ENCODE results near the gene STAB2.

STAB2 gene

DNA sequence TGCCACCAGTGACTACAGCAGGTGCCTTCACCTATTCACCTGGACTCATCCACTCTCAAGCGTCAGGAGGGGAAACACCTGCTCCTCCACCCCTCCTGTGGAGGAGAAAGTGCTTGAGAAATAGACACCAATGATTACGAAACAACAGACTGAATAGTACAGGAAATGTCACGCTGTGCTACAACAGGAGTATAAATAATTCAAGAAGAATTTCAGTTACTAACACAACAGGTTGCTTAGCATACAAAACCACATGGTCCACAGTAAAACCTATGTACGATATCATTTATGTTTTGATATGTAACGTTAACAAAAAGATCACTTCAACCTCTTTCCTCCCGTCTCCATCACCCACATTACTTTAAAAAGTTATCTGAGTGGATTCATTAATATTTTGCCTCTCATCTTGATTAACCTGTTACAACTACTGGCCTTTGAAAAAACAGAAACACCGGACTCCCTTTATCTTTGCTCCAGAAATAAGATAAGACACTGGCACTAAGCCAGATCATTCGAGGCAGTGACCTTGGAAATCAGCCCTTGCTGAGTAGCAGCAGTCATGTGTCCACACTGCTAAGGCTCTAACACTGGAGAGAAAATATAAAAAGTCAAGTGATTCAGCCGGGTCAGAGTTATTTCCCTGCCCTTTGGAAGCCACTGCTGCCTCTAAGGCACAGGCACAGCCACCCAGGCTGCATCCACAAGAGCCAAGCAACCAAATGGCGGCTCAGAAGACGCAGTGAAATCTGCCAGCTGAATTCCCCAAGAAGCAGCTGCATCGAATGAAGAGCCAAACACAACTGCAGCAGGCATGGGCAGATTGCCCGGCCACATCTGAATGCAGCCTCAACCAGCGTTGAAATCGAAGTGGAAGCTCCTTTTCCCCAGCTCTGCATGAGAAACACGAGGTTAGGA is 213.0 kb downstream of the STAB2 start:
- Histone ChIP-seq H3K27ac (no peak overlapping the region), H3K4me1 (ENCODE audit: low read depth, poor library complexity, severe bottlenecking) (no peaks in the 10 kb centered on the region), H3K9ac (no peak overlapping the region)

DNA sequence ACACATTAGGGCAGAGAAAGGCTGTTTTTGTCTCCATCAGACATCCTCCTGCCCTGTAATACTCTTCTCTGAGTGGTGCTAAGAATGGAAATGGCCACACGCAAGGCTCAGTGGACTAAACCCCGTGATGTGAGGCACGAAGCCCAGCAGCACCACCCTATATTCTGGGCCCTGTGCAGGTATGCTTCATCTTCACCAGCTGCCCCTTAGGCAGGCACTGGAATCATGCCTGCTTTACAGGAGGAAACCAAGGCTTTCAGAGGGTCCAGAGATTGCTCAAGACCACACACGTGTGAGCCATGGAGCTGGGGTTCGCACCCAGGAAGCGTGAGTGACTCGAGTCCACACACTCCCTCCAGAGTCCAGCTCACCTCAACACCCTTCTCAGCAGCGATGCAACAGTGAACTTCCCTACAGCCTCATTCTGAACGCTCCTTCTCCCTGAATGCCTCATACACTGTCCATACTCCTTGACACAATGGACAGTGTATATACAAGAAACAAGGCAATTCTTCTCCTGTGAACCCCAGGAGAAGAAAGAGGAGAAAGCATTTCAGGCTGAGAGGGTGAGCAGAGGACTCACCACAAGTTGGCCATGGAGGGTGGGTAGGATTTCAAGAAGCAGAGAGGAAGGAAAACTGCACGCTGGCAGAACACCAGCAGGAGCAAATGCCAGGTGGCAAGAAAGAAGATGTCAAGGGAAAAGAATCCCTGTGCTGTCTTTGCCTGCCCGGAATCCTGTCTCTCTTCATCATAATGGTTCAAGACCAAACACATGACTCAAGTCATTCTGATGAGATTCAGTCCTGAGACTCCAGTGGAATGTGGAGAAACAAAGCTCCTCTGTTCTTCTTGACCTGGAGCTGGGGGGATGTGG is 214.9 kb downstream of the STAB2 start:
- Histone ChIP-seq H3K9ac (no peak overlapping the region), H3K4me1 (ENCODE audit: low read depth, poor library complexity, severe bottlenecking) (no peaks in the 10 kb centered on the region), H3K4me3 (IDR thresholded peaks at IDR 0.05; ENCODE audit: insufficient read depth, low read depth, low read length) (no peak overlapping the region), H3K36me3 (ENCODE audit: insufficient read depth) (no peaks in the 10 kb centered on the region), H3K27me3 (ENCODE audit: insufficient read depth, low read depth) (no peaks in the 10 kb centered on the region), H3K27ac (no peak overlapping the region), H4K20me1 (ENCODE audit: insufficient read depth) (no peaks in the 10 kb centered on the region), H3K79me2 (ENCODE audit: insufficient read depth, low read depth) (no peaks in the 10 kb centered on the region), H3K4me2 (no peak overlapping the region), H2AFZ (ENCODE audit: low read depth) (no peak overlapping the region)
- TF ChIP-seq, protein P1, sequence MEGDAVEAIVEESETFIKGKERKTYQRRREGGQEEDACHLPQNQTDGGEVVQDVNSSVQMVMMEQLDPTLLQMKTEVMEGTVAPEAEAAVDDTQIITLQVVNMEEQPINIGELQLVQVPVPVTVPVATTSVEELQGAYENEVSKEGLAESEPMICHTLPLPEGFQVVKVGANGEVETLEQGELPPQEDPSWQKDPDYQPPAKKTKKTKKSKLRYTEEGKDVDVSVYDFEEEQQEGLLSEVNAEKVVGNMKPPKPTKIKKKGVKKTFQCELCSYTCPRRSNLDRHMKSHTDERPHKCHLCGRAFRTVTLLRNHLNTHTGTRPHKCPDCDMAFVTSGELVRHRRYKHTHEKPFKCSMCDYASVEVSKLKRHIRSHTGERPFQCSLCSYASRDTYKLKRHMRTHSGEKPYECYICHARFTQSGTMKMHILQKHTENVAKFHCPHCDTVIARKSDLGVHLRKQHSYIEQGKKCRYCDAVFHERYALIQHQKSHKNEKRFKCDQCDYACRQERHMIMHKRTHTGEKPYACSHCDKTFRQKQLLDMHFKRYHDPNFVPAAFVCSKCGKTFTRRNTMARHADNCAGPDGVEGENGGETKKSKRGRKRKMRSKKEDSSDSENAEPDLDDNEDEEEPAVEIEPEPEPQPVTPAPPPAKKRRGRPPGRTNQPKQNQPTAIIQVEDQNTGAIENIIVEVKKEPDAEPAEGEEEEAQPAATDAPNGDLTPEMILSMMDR (conservative IDR thresholded peaks at IDR 0.05; ENCODE audit: low read depth, low read length): no peak

More for the DNA sequence above, 213.0 kb downstream of the STAB2 start:
- TF ChIP-seq, protein P1 (conservative IDR thresholded peaks at IDR 0.05; ENCODE audit: low read depth, low read length): no peak
- Histone ChIP-seq H3K79me2 (ENCODE audit: insufficient read depth, low read depth) (no peaks in the 10 kb centered on the region), H3K27me3 (ENCODE audit: insufficient read depth, low read depth) (no peaks in the 10 kb centered on the region), H2AFZ (ENCODE audit: low read depth) (no peak overlapping the region), H3K4me3 (IDR thresholded peaks at IDR 0.05; ENCODE audit: insufficient read depth, low read depth, low read length) (no peak overlapping the region), H4K20me1 (ENCODE audit: insufficient read depth) (no peaks in the 10 kb centered on the region), H3K36me3 (ENCODE audit: insufficient read depth) (no peaks in the 10 kb centered on the region), H3K4me2 (no peak overlapping the region)

DNA sequence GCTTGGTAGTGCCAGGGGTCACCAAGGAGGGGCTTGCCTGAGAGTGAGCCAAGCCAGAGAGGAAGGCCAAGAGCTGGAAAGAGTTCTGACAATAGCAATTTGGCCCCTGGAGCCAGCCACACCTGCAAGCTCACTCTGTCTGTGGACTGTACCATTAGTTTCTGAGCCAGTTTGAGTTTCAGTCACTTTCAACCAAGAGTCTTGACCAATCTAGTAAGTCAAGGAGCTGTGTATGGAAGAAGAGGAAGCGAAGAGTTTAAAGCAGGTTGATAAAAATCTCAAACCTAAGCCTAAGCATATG is 215.5 kb downstream of the STAB2 start:
- Histone ChIP-seq H3K27ac (no peak overlapping the region), H3K9ac (no peak overlapping the region), H3K27me3 (ENCODE audit: insufficient read depth, low read depth) (no peaks in the 10 kb centered on the region), H3K4me2 (no peak overlapping the region), H3K4me3 (IDR thresholded peaks at IDR 0.05; ENCODE audit: insufficient read depth, low read depth, low read length) (no peak overlapping the region), H2AFZ (ENCODE audit: low read depth) (no peak overlapping the region), H4K20me1 (ENCODE audit: insufficient read depth) (no peaks in the 10 kb centered on the region), H3K79me2 (ENCODE audit: insufficient read depth, low read depth) (no peaks in the 10 kb centered on the region), H3K36me3 (ENCODE audit: insufficient read depth) (no peaks in the 10 kb centered on the region), H3K4me1 (ENCODE audit: low read depth, poor library complexity, severe bottlenecking) (no peaks in the 10 kb centered on the region)
- TF ChIP-seq, protein P1 (conservative IDR thresholded peaks at IDR 0.05; ENCODE audit: low read depth, low read length): no peak

DNA sequence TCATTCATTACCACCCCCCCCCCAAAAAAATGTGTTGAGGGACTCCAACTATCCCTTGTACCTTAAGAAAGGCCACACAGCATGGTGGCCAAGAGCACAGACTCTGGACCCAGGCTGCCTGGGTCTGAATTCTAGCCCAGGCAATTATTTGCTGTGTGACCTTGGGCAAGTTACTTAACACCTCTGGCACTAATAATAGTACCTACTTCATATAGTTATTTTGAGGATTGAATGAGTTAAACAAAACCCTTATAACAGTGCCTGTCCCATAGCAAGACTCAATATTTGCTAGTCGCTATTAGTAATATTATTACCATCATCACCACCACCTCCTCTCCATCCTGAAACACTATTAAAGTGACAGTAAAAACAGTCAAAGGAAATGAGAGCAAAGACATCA is 216.8 kb downstream of the STAB2 start:
- Histone ChIP-seq H3K4me2 (no peak overlapping the region), H3K4me1 (ENCODE audit: low read depth, poor library complexity, severe bottlenecking) (no peaks in the 10 kb centered on the region), H3K79me2 (ENCODE audit: insufficient read depth, low read depth) (no peaks in the 10 kb centered on the region), H3K36me3 (ENCODE audit: insufficient read depth) (no peaks in the 10 kb centered on the region), H4K20me1 (ENCODE audit: insufficient read depth) (no peaks in the 10 kb centered on the region), H3K27ac (no peak overlapping the region), H3K9ac (no peak overlapping the region), H3K27me3 (ENCODE audit: insufficient read depth, low read depth) (no peaks in the 10 kb centered on the region), H2AFZ (ENCODE audit: low read depth) (no peak overlapping the region), H3K4me3 (IDR thresholded peaks at IDR 0.05; ENCODE audit: insufficient read depth, low read depth, low read length) (no peak overlapping the region)
- TF ChIP-seq, protein P1 (conservative IDR thresholded peaks at IDR 0.05; ENCODE audit: low read depth, low read length): no peak

All from KMS-11 (cell line).